HEK293 (cell line): ENCODE measurements around the gene GP1BB.

Experiments
- CTCF ChIA-PET: fragments of 350-600 bp; formaldehyde crosslinking; extraction: SDS; loops from one replicate; lab custom pipeline; 2021; ENCODE audit warnings: antibody characterized with exemption; lab: Yijun Ruan, JAX
- POLR2A ChIA-PET: fragments of 300-600 bp; formaldehyde crosslinking; extraction: SDS; loops from one replicate; lab custom pipeline; 2020; ENCODE audit warnings: antibody characterized with exemption, inconsistent platforms; lab: Yijun Ruan, JAX
- H3K27ac ChIP-seq: fragments of 200-500 bp; sonication (Bioruptor generic); 2 replicates; pipeline ENCODE4 v1.5.1; 2014; ENCODE audit warnings: low read depth, low read length, control low read depth, inconsistent platforms; ENCODE audit errors: extremely low read depth
- H3K36me3 ChIP-seq, 2 experiments: fragments of 200-500 bp in 1 of 2; sonication (Bioruptor generic) in 1 of 2; 1 replicate in 1 of 2; 2 replicates in 1 of 2; pipeline ENCODE4 v1.5.1; 2014 to 2017; ENCODE audit warnings: inconsistent platforms in 2 of 2, low read length in 2 of 2; ENCODE audit not compliant: control insufficient read depth in 2 of 2, insufficient read depth in 1 of 2
- H3K4me1 ChIP-seq: fragments of 200-500 bp; sonication (Bioruptor generic); 2 replicates; pipeline ENCODE4 v1.5.1; 2014; ENCODE audit warnings: mild to moderate bottlenecking, low read length, inconsistent platforms; ENCODE audit not compliant: control insufficient read depth, insufficient read depth
- H3K4me3 ChIP-seq: 2 replicates; pipeline ENCODE4 v1.5.1; 2011; ENCODE audit warnings: low read depth, mild to moderate bottlenecking, control low read depth, low read length, moderate library complexity
- H3K9me3 ChIP-seq: fragments of 200-500 bp; sonication (Bioruptor generic); 2 replicates; pipeline ENCODE4 v1.5.1; 2014; ENCODE audit warnings: low read depth, low read length, inconsistent platforms; ENCODE audit not compliant: control insufficient read depth, insufficient read depth
- ELK4 ChIP-seq: IDR thresholded peaks from 2 replicates; pipeline ENCODE4 v1.6.1; 2011; ENCODE audit warnings: mild to moderate bottlenecking, low read depth, low read length, borderline replicate concordance
- IKZF3 ChIP-seq: fragments of 450-650 bp; IDR thresholded peaks from 2 replicates; pipeline ENCODE4 v1.5.0; 2018; ENCODE audit warnings: missing biosample characterization, mild to moderate bottlenecking, missing genetic modification characterization, moderate library complexity
- KLF1 ChIP-seq: fragments of 450-650 bp; formaldehyde crosslinking; IDR thresholded peaks from 2 replicates; pipeline ENCODE4 v1.5.1; 2016; ENCODE audit warnings: missing biosample characterization, missing genetic modification characterization
- SCRT1 ChIP-seq: fragments of 450-650 bp; formaldehyde crosslinking; IDR thresholded peaks from 2 replicates; pipeline ENCODE4 v1.5.1; 2016; ENCODE audit warnings: missing biosample characterization, missing genetic modification characterization, borderline replicate concordance
- SCRT2 ChIP-seq: fragments of 450-650 bp; formaldehyde crosslinking; IDR thresholded peaks from 2 replicates; pipeline ENCODE4 v1.5.1; 2016; ENCODE audit warnings: missing biosample characterization, missing genetic modification characterization
- SP7 ChIP-seq: fragments of 450-650 bp; formaldehyde crosslinking; IDR thresholded peaks from 2 replicates; pipeline ENCODE4 v1.5.1; 2016; ENCODE audit warnings: missing biosample characterization, missing genetic modification characterization
- ZIC2 ChIP-seq: fragments of 450-650 bp; formaldehyde crosslinking; IDR thresholded peaks from 2 replicates; pipeline ENCODE4 v1.5.1; 2016; ENCODE audit warnings: missing biosample characterization, missing genetic modification characterization
- ZNF155 ChIP-seq: fragments of 450-650 bp; formaldehyde crosslinking; IDR thresholded peaks from 2 replicates; pipeline ENCODE4 v1.5.1; 2016; ENCODE audit warnings: missing biosample characterization, missing genetic modification characterization
- ZNF266 ChIP-seq: fragments of 450-650 bp; formaldehyde crosslinking; IDR thresholded peaks from 2 replicates; pipeline ENCODE4 v1.5.1; 2016; ENCODE audit warnings: missing biosample characterization, missing genetic modification characterization, low read depth
- ZNF354C ChIP-seq: fragments of 450-650 bp; formaldehyde crosslinking; IDR thresholded peaks from 2 replicates; pipeline ENCODE4 v1.5.1; 2016; ENCODE audit warnings: missing biosample characterization, missing genetic modification characterization, low read depth, borderline replicate concordance
- ZNF366 ChIP-seq: fragments of 450-650 bp; formaldehyde crosslinking; conservative IDR thresholded peaks from 2 replicates; pipeline ENCODE4 v1.5.1; 2016; ENCODE audit warnings: missing biosample characterization, missing genetic modification characterization
- ZNF560 ChIP-seq: fragments of 450-650 bp; formaldehyde crosslinking; IDR thresholded peaks from 2 replicates; pipeline ENCODE4 v1.5.1; 2017; ENCODE audit warnings: missing biosample characterization, missing genetic modification characterization, borderline replicate concordance
- ZNF704 ChIP-seq: fragments of 450-650 bp; formaldehyde crosslinking; IDR thresholded peaks from 2 replicates; pipeline ENCODE4 v1.5.1; 2016; ENCODE audit warnings: missing biosample characterization, missing genetic modification characterization
- ZSCAN16 ChIP-seq: fragments of 450-650 bp; formaldehyde crosslinking; IDR thresholded peaks from 2 replicates; pipeline ENCODE4 v1.5.1; 2016; ENCODE audit warnings: missing biosample characterization, missing genetic modification characterization
- ZSCAN30 ChIP-seq: fragments of 450-650 bp; IDR thresholded peaks from 2 replicates; pipeline ENCODE4 v1.5.1; 2018; ENCODE audit warnings: missing biosample characterization, mild to moderate bottlenecking, missing genetic modification characterization, moderate library complexity
- TF ChIP-seq, protein P1 (sequence below): fragments of 450-650 bp; formaldehyde crosslinking; IDR thresholded peaks from 2 replicates; pipeline ENCODE4 v1.5.1; 2016; ENCODE audit warnings: missing biosample characterization, missing genetic modification characterization
- TF ChIP-seq, protein P2 (sequence below): fragments of 450-650 bp; formaldehyde crosslinking; IDR thresholded peaks from 2 replicates; pipeline ENCODE4 v1.5.1; 2016; ENCODE audit warnings: missing biosample characterization, missing genetic modification characterization
- TF ChIP-seq, protein P3 (sequence below): fragments of 450-650 bp; formaldehyde crosslinking; IDR thresholded peaks from 2 replicates; pipeline ENCODE4 v1.5.1; 2016; ENCODE audit warnings: missing biosample characterization, missing genetic modification characterization

Gene GP1BB

DNA sequence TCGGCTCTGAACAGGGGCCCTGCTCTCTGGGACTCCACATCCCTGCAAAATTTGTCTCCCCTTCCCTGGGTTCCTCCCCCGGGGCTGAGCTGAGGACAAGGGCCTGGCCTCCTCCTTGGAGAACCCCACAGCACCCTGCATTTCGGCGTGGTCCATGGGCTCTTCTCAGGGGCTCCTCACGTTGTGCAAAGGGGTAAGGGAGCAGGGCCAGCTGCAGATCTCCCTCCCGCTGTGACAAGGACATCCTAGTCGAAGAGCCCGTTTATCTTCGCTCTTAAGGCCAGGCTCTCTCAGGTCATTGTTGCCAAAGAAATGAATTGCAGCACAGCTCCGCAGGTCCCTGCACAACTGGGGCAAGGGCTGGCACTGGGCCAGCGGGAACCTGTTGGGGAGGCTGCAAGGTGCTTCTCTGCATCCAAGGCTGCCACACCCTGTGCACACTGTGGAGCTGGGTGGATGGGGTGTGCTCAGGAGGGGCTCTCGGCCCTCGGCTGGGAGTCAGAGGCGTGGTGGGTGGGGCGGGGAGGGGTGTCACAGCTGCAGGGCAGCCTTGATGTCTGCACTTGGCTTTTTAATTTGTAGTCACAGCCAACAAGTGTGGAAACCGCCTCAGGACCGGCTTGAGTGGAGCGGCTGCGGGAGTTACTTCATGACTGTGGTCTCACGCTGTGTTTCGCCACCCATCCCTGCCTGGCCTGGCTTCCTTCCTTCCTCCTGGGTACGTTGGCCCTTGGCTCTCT is 35.6 kb upstream of the GP1BB start:
- Histone ChIP-seq H3K27ac (no peak overlapping the region), H3K9me3 (no peaks in the 10 kb centered on the region), H3K36me3 (no peaks in the 10 kb centered on the region), H3K4me1 (no peaks in the 10 kb centered on the region), H3K4me3 (no peak overlapping the region)
- ChIA-PET POLR2A (no interaction called here), CTCF (interaction anchor here (3.4 kb wide), 1 partner anchor 9 kb away, joined by 21 read pairs; no protein-coding TSS in a partner anchor)
- TF ChIP-seq ZNF560 (no peak), KLF1 (tag by site-specific recombination) (peak; percentile 99), SCRT2 (tag by site-specific recombination) (peak; percentile 92), IKZF3 (no peak), ZSCAN30 (tag by site-specific recombination) (no peak), ZIC2 (tag by site-specific recombination) (peak; percentile 56), ZNF266 (no peak), ZNF366 (tag by site-specific recombination) (no peak), ZNF155 (tag by site-specific recombination) (no peak), SCRT1 (peak; percentile 67; the same call in 1 of the 2 replicates), SP7 (tag by site-specific recombination) (no peak), ZSCAN16 (tag by site-specific recombination) (no peak), ZNF354C (tag by site-specific recombination) (no peak), ELK4 (no peak), ZNF704 (tag by site-specific recombination) (no peak)
- TF ChIP-seq, protein P1, sequence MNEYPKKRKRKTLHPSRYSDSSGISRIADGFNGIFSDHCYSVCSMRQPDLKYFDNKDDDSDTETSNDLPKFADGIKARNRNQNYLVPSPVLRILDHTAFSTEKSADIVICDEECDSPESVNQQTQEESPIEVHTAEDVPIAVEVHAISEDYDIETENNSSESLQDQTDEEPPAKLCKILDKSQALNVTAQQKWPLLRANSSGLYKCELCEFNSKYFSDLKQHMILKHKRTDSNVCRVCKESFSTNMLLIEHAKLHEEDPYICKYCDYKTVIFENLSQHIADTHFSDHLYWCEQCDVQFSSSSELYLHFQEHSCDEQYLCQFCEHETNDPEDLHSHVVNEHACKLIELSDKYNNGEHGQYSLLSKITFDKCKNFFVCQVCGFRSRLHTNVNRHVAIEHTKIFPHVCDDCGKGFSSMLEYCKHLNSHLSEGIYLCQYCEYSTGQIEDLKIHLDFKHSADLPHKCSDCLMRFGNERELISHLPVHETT = no peak
- TF ChIP-seq, protein P2, sequence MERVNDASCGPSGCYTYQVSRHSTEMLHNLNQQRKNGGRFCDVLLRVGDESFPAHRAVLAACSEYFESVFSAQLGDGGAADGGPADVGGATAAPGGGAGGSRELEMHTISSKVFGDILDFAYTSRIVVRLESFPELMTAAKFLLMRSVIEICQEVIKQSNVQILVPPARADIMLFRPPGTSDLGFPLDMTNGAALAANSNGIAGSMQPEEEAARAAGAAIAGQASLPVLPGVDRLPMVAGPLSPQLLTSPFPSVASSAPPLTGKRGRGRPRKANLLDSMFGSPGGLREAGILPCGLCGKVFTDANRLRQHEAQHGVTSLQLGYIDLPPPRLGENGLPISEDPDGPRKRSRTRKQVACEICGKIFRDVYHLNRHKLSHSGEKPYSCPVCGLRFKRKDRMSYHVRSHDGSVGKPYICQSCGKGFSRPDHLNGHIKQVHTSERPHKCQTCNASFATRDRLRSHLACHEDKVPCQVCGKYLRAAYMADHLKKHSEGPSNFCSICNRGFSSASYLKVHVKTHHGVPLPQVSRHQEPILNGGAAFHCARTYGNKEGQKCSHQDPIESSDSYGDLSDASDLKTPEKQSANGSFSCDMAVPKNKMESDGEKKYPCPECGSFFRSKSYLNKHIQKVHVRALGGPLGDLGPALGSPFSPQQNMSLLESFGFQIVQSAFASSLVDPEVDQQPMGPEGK (tag by site-specific recombination) = no peak
- TF ChIP-seq, protein P3, sequence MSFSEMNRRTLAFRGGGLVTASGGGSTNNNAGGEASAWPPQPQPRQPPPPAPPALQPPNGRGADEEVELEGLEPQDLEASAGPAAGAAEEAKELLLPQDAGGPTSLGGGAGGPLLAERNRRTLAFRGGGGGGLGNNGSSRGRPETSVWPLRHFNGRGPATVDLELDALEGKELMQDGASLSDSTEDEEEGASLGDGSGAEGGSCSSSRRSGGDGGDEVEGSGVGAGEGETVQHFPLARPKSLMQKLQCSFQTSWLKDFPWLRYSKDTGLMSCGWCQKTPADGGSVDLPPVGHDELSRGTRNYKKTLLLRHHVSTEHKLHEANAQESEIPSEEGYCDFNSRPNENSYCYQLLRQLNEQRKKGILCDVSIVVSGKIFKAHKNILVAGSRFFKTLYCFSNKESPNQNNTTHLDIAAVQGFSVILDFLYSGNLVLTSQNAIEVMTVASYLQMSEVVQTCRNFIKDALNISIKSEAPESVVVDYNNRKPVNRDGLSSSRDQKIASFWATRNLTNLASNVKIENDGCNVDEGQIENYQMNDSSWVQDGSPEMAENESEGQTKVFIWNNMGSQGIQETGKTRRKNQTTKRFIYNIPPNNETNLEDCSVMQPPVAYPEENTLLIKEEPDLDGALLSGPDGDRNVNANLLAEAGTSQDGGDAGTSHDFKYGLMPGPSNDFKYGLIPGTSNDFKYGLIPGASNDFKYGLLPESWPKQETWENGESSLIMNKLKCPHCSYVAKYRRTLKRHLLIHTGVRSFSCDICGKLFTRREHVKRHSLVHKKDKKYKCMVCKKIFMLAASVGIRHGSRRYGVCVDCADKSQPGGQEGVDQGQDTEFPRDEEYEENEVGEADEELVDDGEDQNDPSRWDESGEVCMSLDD (tag by site-specific recombination) = no peak
